Right kidney (tissue), 1 donor: ENCODE measurements around the gene USP34.

Experiments
- DNase-seq: peaks from one replicate; pipeline ENCODE4 v3.0.0-alpha.2; 2016

USP34 gene

GRCh38 chr2:61295981-61296380, 174.9 kb downstream of the USP34 start:
- DNase-seq: no peak

GRCh38 chr2:61291851-61292575, 178.9 kb downstream of the USP34 start:
- no peak for DNase-seq

- no peak for DNase-seq
These were observed 182.6 kb downstream of the USP34 start for GRCh38 chr2:61288070-61288841.

- no peak for DNase-seq
These were observed 183.6 kb downstream of the USP34 start for GRCh38 chr2:61287254-61287653.

- DNase-seq: no peak
These were observed 187.3 kb downstream of the USP34 start for GRCh38 chr2:61283443-61284160.

GRCh38 chr2:61282104-61282590, 188.7 kb downstream of the USP34 start:
- no peak for DNase-seq

GRCh38 chr2:61281321-61281720, 189.6 kb downstream of the USP34 start:
- no peak for DNase-seq

- DNase-seq: no peak
These were observed 193.1 kb downstream of the USP34 start for GRCh38 chr2:61277756-61278155.

- no peak for DNase-seq
These were observed 195.2 kb downstream of the USP34 start for GRCh38 chr2:61275575-61276184.

GRCh38 chr2:61272421-61273070, 198.3 kb downstream of the USP34 start:
- DNase-seq: no peak

- DNase-seq: no peak
These were observed 202.6 kb downstream of the USP34 start for GRCh38 chr2:61268249-61268648.

GRCh38 chr2:61266632-61267505, 204.0 kb downstream of the USP34 start:
- DNase-seq: no peak

GRCh38 chr2:61263830-61264229, 207.1 kb downstream of the USP34 start:
- no peak for DNase-seq

GRCh38 chr2:61262699-61263098, 208.2 kb downstream of the USP34 start:
- no peak for DNase-seq

GRCh38 chr2:61257446-61257845, 213.4 kb downstream of the USP34 start:
- no peak for DNase-seq

- DNase-seq: no peak
These were observed 215.1 kb downstream of the USP34 start for GRCh38 chr2:61255580-61256437.

GRCh38 chr2:61254536-61254935, 216.4 kb downstream of the USP34 start:
- DNase-seq: no peak

- DNase-seq: no peak
These were observed 217.8 kb downstream of the USP34 start for GRCh38 chr2:61253136-61253535.

GRCh38 chr2:61252031-61252430, 218.9 kb downstream of the USP34 start:
- DNase-seq: no peak

- no peak for DNase-seq
These were observed 221.3 kb downstream of the USP34 start for GRCh38 chr2:61249521-61250071.
